Stimulated activated naive CD8-positive, alpha-beta T cell treated with anti-CD3 and anti-CD28 coated beads, Interleukin-15, Interleukin-2, amounts not matched to agents 100 U/mL and 50 U/mL, for 24 hours (primary cell): Measurements from ENCODE around the gene SLC4A3.
"Not testable (repeated sequence)": the region's sequence is repeated elsewhere in the genome, so short reads cannot be mapped to it uniquely, and the experiment has no call there.

Experiments used
- ATAC-seq: fragments of 150-1000 bp; cut with Tn5 transposase; one replicate; pipeline ENCODE4 v1.10.0; 2021
- DNase-seq: peaks from one replicate; pipeline ENCODE4 v3.0.0; 2021

SLC4A3 gene

GRCh38 chr2:219680958-219681693 is 53.7 kb downstream of the SLC4A3 start:
- ATAC-seq (no peak), DNase-seq (no peak)

- DNase-seq (no peak), ATAC-seq (no peak)
Observed at GRCh38 chr2:219681694-219682300, 54.4 kb downstream of the SLC4A3 start.

- not testable (repeated sequence) for DNase-seq, ATAC-seq
Observed at GRCh38 chr2:219683474-219683873, 56.0 kb downstream of the SLC4A3 start.

GRCh38 chr2:219684721-219685689 is 57.6 kb downstream of the SLC4A3 start:
- ATAC-seq (peak; percentile 92), DNase-seq (peak; percentile 67)

GRCh38 chr2:219687272-219687671 is 59.8 kb downstream of the SLC4A3 start:
- ATAC-seq, result no peak
- no peak for DNase-seq

- ATAC-seq (no peak), DNase-seq (no peak)
Observed at GRCh38 chr2:219687882-219688559, 60.6 kb downstream of the SLC4A3 start.

- DNase-seq, result no peak
- ATAC-seq, result no peak
Observed at GRCh38 chr2:219688560-219689445, 61.4 kb downstream of the SLC4A3 start.

- ATAC-seq (no peak), DNase-seq (peak; percentile 29)
Observed at GRCh38 chr2:219689676-219690628, 62.5 kb downstream of the SLC4A3 start.

GRCh38 chr2:219691571-219691970 is 64.1 kb downstream of the SLC4A3 start:
- ATAC-seq (no peak), DNase-seq (no peak)
